MG63 (cell line): ENCODE results near the gene LIMS1. TPM values are rescaled to one million over a fixed set of nuclear protein-coding genes. Genes with fewer than 3 reads are reported as not detected.
A peak's percentile ranks its signal among the peaks of the same experiment; 100 is the strongest.
"Not testable (repeated sequence)": the region's sequence is repeated elsewhere in the genome, so short reads cannot be mapped to it uniquely, and the experiment has no call there.

Experiments used
- DNase-seq: peaks from one replicate; pipeline ENCODE4 v3.0.0-alpha.2; 2020
- H3K27me3 ChIP-seq: fragments of 250-450 bp; sonication (Bioruptor Pico); 2 replicates; pipeline ENCODE4 v1.5.1; 2020; ENCODE audit warnings: mild to moderate bottlenecking, moderate library complexity
- H3K36me3 ChIP-seq: fragments of 250-450 bp; sonication (Bioruptor Pico); 2 replicates; pipeline ENCODE4 v1.5.1; 2020; ENCODE audit warnings: mild to moderate bottlenecking, moderate library complexity
- H3K4me3 ChIP-seq: fragments of 250-450 bp; sonication (Bioruptor Pico); 2 replicates; pipeline ENCODE4 v1.5.1; 2020; ENCODE audit warnings: mild to moderate bottlenecking, moderate library complexity
- H3K9me3 ChIP-seq: fragments of 250-450 bp; sonication (Bioruptor Pico); 2 replicates; pipeline ENCODE4 v1.5.1; 2020; ENCODE audit warnings: mild to moderate bottlenecking, moderate library complexity
- total RNA-seq: library from RNA; depleted of rRNA; stranded (reverse); fragments of >200 nt; shearing (Covaris generic); gene quantifications from 2 replicates; pipeline ENCODE4 v1.2.3, GENCODE V29; 2014; ENCODE audit warnings: low replicate concordance

The LIMS1 gene
- total RNA-seq, 1 experiment from 2014 or later: 49.2 TPM

GRCh38 chr2:108541451-108541850 is 7.2 kb downstream of the LIMS1 start:
- H3K27me3 ChIP-seq: no peaks in the 10 kb centered on the region
- H3K4me3 ChIP-seq: no peak overlapping the region
- H3K36me3 ChIP-seq: peaks cover 3% of the 10 kb centered on the region; the same call in 1 of the 2 replicates
- H3K9me3 ChIP-seq: no peaks in the 10 kb centered on the region
- no peak for DNase-seq

- no peak for DNase-seq
Observed at GRCh38 chr2:108542071-108542470, 7.8 kb downstream of the LIMS1 start.

DNA sequence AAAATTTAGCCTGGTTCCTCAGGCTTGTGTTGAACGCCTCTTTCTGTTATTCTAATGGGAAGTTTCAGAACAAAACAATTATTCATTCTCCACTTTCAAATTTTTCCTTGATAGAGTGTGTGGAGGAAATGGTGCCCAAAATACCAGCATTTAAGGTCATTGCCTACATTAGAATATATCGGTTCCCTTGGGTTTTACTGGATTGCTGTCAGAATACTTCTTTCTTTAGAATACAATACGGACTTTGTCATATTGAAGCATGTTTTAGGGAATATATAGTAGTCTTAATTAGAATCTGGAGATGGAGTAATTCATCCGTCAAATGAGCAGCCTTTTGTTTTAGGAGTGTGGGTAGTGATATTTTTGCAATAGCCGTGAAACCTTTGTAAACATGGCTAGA is 13.3 kb downstream of the LIMS1 start:
- no peaks in the 10 kb centered on the region for H3K27me3 ChIP-seq
- H3K36me3 ChIP-seq: peaks cover under 1% of the 10 kb centered on the region; the same call in 1 of the 2 replicates
- DNase-seq: no peak
- no peak overlapping the region for H3K4me3 ChIP-seq
- no peaks in the 10 kb centered on the region for H3K9me3 ChIP-seq

More at GRCh38 chr2:108542071-108542470, 7.8 kb downstream of the LIMS1 start:
- Histone ChIP-seq H3K4me3 (no peak overlapping the region), H3K9me3 (no peaks in the 10 kb centered on the region), H3K27me3 (no peaks in the 10 kb centered on the region), H3K36me3 (peaks cover 3% of the 10 kb centered on the region; the same call in 1 of the 2 replicates)

DNA sequence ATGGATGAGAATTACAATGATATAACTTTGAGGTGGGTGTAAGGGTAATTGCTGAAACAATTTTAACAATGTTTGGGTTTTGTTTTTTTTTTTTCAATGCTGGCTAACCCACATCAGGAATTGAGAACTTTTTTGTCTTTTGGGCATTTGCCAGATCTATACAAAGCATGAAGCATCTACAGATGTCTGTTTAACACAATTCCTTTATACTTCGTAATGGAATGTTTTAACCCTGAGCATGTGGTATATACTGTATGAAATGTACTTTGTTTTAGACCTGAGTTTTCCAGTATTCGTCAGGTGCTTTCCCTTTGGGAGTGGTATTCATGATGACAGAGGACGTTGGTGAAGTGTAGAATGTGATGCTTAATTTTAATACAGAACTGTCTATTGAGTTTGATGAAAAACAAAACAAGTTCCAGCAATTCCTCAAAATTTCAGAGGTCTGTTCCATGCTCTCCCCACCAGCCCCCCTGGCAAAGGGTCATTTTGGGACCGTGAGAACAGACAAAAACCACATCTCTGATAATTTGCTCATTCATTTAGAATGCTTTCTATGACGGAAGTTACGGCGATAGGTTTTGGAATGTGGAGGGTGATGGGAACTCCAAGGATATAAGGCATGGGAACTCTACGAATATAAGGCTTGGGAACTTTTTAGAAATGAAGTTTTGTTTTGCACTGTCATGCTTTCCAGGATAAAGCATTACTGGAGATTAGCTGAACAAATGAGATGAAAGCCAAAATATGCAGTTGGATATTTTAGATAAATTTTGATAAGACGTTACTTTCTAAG is 14.1 kb downstream of the LIMS1 start:
- Histone ChIP-seq H3K27me3 (no peaks in the 10 kb centered on the region), H3K36me3 (no peaks in the 10 kb centered on the region), H3K9me3 (no peaks in the 10 kb centered on the region), H3K4me3 (no peak overlapping the region)
- no peak for DNase-seq

DNA sequence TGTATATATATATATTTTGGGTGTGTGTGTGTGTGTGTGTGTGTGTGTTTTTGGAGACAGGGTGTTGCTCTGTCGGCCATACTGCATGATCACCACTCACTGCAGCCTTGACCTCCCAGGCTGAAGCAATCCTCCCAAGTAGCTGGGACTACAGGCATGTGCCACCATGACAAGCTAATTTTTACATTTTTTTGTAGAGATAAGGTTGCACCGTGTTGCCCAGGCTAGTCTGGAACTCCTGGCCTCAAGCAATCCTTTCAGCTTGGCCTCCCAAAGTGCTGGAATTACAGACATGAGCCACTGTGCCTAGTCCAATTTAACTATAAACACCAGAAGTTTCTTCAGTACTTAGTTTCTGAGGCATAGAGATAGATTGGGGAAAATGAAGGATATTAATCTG is 18.3 kb downstream of the LIMS1 start:
- Histone ChIP-seq H3K9me3 (no peaks in the 10 kb centered on the region), H3K4me3 (no peak overlapping the region), H3K27me3 (no peaks in the 10 kb centered on the region), H3K36me3 (no peaks in the 10 kb centered on the region)
- DNase-seq: no peak

GRCh38 chr2:108553209-108553919 is 19.1 kb downstream of the LIMS1 start:
- no peak for DNase-seq
- Histone ChIP-seq H3K36me3 (no peaks in the 10 kb centered on the region), H3K9me3 (no peaks in the 10 kb centered on the region), H3K4me3 (no peak overlapping the region), H3K27me3 (no peaks in the 10 kb centered on the region)

DNA sequence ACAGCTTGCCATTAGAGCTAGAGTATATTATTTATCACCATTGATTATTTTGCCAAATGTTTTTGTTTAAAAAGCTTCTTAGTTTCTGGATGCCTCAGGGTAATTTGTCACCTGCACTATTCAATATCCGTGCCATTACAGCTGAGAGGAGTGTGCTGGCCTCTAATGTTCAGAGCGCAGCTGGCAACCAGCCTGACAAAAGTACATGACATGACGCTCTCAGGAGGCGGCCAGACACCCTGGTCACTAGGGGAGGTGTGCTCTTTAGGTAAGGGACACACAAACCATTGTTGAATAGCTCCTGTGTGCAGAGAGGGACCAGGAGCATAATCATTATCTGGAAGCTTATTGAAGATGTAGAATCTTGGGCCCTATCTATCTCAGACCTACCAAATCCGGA is 20.3 kb downstream of the LIMS1 start:
- Histone ChIP-seq H3K4me3 (no peak overlapping the region), H3K27me3 (no peaks in the 10 kb centered on the region), H3K36me3 (no peaks in the 10 kb centered on the region), H3K9me3 (no peaks in the 10 kb centered on the region)
- no peak for DNase-seq

GRCh38 chr2:108555572-108555971 is 21.3 kb downstream of the LIMS1 start:
- Histone ChIP-seq H3K36me3 (no peaks in the 10 kb centered on the region), H3K4me3 (no peak overlapping the region), H3K27me3 (no peaks in the 10 kb centered on the region), H3K9me3 (no peaks in the 10 kb centered on the region)
- DNase-seq: no peak

- DNase-seq, H3K9me3 ChIP-seq, H3K36me3 ChIP-seq, H3K4me3 ChIP-seq, H3K27me3 ChIP-seq: not testable (repeated sequence)
Observed at GRCh38 chr2:108556581-108556980, 22.3 kb downstream of the LIMS1 start.

DNA sequence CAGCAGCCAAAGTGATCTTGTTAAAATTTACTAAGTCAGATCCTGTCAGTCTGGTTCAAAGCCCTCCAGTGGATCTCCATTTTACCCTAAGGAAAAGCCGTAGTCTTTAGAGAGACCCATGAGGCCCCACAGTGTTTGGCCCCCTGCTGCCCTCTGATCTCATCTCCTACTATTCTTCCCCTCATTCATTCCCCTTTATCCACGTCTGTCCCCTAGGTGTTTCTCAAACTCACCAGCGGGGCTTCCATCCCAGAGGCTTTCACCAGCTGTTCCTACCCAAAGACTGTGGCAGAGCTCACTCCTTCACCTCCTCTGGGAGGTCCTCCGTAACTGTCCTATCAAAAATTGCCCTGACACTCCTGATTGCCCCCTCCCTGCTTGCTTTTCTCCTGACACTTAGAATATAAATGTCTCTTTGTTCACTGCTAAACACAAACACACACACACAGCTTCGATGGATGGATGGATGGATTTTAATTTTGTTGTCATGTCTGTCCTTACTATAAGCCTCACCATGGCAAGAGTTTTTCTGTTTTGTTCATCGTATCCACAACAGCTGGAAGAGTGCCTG is 26.1 kb downstream of the LIMS1 start:
- Histone ChIP-seq H3K27me3 (no peaks in the 10 kb centered on the region), H3K36me3 (peaks cover 3% of the 10 kb centered on the region), H3K9me3 (no peaks in the 10 kb centered on the region), H3K4me3 (no peak overlapping the region)
- DNase-seq: no peak

DNA sequence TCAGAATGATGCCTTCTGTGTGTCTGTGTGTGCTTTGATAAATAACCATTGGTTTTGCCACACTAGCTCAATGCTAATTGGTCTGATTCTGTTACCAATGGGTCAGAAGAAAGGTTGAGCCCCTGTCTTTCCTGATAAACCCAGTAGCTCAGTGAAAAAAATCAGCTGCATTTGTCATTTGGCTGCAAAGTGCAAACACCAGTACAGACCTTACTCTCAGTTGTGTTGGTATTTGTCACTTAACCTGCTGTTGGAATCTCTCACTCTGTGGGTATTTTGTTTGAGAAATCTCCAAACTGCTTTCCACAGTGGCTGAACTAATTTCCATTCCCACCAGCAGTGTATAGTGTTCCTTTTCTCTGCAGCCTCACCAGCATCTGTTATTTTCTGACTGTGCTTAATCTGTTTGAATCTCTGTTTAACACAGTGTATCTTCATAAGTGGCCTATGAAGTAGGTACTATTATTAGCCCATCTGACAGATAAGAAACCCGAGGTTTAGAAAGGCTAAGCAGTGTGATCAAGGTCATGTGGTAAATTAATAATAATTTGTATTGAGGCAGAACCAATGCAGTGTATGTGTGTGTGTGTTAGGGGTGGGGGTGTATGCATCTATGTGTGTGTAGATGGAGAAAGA is 26.7 kb downstream of the LIMS1 start:
- H3K36me3 ChIP-seq: peaks cover 3% of the 10 kb centered on the region
- no peaks in the 10 kb centered on the region for H3K27me3 ChIP-seq
- H3K4me3 ChIP-seq: no peak overlapping the region
- no peak for DNase-seq
- no peaks in the 10 kb centered on the region for H3K9me3 ChIP-seq

- no peaks in the 10 kb centered on the region for H3K9me3 ChIP-seq
Observed at GRCh38 chr2:108562274-108562673, 28.0 kb downstream of the LIMS1 start.

GRCh38 chr2:108564510-108564909 is 30.2 kb downstream of the LIMS1 start:
- no peak for DNase-seq
- Histone ChIP-seq H3K4me3 (no peak overlapping the region), H3K36me3 (peaks cover 3% of the 10 kb centered on the region), H3K27me3 (no peaks in the 10 kb centered on the region), H3K9me3 (no peaks in the 10 kb centered on the region)

More at GRCh38 chr2:108562274-108562673, 28.0 kb downstream of the LIMS1 start:
- Histone ChIP-seq H3K4me3 (no peak overlapping the region), H3K27me3 (no peaks in the 10 kb centered on the region), H3K36me3 (peaks cover 3% of the 10 kb centered on the region)
- no peak for DNase-seq

DNA sequence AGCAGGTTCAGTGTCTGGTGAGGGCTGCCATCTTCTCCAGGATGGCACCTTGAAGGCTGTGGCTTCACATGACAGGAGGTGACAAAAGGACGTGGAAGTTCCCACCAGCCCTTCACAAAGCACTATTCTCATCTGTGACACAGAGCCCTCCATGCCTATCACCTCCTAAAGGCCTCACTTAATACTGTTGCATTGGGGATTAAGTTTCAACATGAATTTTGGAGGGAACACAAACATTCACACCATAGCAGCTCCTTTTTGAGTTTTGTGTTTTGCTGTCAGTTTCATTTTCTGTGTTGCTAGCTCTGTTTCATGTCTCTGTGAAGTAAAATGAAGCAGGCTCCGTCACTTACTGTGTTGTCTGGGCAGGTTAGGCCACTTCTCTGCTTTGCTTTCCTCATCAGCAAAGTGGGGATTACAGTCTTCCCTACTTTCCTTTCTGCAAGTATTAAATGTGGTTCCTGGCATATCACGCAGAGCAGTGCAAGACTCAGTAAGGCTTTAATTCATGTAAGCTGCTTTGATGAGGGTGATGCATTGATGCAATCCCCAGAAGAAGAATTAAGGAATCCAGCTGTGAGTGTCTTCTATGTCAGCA is 31.6 kb downstream of the LIMS1 start:
- no peak for DNase-seq
- H3K9me3 ChIP-seq: no peaks in the 10 kb centered on the region
- no peaks in the 10 kb centered on the region for H3K27me3 ChIP-seq
- H3K36me3 ChIP-seq: peaks cover 3% of the 10 kb centered on the region
- H3K4me3 ChIP-seq: no peak overlapping the region

DNA sequence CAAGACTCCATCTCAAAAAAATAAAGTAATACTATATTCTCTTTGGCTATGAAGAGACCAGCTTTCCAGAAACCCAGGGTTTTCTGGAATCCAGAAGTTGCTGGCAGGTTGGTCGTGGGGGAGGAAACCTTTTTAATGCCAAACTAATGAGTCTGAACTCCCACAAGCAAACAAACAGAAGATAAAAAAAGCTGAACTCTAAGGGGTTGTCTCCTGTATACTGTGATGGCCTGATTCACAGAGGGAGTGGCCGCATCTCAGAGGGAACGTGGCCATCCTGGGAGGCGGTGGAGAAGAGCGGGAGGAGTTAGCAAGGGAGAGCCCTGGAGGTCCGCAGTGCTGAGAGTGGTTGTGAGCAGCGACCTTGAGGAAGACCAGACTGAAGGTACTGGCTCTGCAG is 36.1 kb downstream of the LIMS1 start:
- H3K9me3 ChIP-seq: no peaks in the 10 kb centered on the region
- no peak overlapping the region for H3K4me3 ChIP-seq
- H3K27me3 ChIP-seq: no peaks in the 10 kb centered on the region
- no peaks in the 10 kb centered on the region for H3K36me3 ChIP-seq
- DNase-seq: peak; percentile 68

- Histone ChIP-seq H3K9me3 (no peaks in the 10 kb centered on the region), H3K36me3 (no peaks in the 10 kb centered on the region), H3K27me3 (no peaks in the 10 kb centered on the region), H3K4me3 (no peak overlapping the region)
- no peak for DNase-seq
Observed at GRCh38 chr2:108571286-108571685, 37.0 kb downstream of the LIMS1 start.

DNA sequence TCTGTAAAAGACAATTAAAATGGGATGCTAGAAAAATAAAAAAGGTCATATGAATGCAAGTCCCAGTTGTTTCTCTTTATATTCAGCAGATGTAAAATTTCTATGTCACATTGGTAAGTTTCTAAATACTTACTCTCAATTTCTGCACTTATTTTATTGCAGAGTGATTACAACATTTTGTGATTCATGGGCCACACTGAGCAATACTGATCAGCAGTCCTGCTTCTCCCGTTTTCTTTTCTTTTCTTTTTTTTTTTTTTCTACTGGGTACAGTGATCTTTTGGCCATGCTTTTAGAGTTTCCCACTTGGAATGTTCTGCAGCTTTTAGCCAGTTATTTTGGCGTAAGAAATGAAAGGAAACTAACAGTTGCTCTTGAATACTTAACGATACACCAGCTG is 38.8 kb downstream of the LIMS1 start:
- no peaks in the 10 kb centered on the region for H3K27me3 ChIP-seq
- H3K36me3 ChIP-seq: no peaks in the 10 kb centered on the region; the same call in 1 of the 2 replicates
- no peak for DNase-seq
- no peaks in the 10 kb centered on the region for H3K9me3 ChIP-seq
- H3K4me3 ChIP-seq: no peak overlapping the region
